Stimulated activated CD4-positive, alpha-beta T cell treated with anti-CD3 and anti-CD28 coated beads, Interleukin-15, amount 100 ng/mL, for 48 hours (primary cell): ENCODE data around the gene RPRML.

Experiments used
- DNase-seq, 2 donors: peaks; one replicate each; pipeline ENCODE4 v3.0.0-alpha.2; 2020; ENCODE audit warnings: low read depth in 2 of 2

Gene RPRML

DNA sequence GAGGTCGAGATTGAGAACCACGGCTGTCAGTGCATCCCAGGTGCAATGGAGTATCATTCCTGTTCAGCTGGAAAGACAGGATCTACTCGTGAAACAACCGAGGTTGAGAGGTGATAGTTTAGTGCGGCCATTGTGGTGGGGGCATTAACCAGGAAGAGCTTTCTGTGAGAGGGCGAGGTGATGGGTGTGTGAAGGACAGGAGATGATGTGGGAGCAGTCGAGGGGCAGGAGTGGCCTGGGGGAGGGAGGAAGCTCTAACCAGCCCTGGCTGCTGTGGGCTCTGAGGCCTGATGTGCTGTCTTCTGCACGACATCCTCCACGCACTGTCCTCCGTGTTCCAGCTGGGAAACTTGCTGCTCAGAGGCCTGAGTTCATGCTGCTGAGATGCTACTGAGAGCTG is 34.1 kb downstream of the RPRML start:
- no peak for DNase-seq

DNA sequence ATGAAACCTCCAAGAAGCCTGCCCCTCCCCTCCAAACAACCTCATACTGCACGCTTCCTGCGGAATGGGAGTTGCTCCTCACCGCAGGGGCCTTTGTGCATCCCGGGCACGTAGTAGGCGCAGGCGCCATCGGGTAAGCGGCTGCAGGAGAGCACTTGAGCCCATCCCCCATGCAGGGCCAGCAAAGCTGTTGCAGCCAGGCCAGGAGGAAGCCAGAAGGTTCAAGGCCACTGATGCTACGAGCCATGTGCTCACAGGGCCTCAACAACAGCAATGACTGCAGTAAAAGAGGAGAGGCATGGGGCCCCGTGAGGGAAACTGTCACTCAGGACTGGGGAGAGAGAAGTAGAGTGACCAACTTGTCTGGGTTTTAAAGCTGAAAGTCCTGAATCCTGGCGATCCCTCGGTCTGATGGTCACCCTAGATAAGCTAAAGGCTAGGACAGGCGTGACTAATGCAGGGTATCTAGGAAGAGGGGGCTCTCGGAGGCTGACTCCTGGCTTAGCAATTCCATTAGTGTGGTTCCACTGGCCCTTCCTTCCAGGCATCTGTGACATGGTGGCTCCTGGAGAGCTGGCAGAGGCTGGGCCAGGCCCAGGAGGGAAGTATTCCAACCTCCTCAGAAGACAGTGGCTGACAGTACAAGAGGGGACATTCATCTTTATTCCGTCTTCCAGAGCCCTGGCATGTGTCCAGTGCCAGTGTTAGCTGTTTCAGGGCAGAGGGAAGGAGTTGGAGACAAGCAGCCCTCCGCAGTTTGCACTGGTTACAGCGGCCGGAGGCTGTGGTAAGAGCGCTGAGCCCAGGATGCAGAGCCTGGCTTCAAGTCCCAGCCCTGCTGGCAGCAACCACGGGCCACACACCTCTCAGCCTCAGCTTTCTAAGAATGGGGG is 35.3 kb downstream of the RPRML start:
- no peak for DNase-seq

DNA sequence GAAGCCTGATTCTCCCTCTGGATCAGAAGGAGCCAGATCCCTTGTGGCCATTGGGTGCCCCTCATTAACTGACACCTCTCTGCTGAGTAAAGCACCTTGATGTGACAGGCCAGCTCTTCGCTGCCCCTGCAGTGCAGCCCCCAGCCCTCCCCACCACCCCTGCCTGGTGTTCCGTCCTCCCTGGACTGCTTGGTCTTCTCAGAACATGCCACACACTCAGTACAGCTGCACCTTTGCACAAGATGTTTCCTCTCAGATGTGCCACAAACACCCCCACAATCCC is 35.9 kb downstream of the RPRML start:
- DNase-seq: no peak

DNA sequence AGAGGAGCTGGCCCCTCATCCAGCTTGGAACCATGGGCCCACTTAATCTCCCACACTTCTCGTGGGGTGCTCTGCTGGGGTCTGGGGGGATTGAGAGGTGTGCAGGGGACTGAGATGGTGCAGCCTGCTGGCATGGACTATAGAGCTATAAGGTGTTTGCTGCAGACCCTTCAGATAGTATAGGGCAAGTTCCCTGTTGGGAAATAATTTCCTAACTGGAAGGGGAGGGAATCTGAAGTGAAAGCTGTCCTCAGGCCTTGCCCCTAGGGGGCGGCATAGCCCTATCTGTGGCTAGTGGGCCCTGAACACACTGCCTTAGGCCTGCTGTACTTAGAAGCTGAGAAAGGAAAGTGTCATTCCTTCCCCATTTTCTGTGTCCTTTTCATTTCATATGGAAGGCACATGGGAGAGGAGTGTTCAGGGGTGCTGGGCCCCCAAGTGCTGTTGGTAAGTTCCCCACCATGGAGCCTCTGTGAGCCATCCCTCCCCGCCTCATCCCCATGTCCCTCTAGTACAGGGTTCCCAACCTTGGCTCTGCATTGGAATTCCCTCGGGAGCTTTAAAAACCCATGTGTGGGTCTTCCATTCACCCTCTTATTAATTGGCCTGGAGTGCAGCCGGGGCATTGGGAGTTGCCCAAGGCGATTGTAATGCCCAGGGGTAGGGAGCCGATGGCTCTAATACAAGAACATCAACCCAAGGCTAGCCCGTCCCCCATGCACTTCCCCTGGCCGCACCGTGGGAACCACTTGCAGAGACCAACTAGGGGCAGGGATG is 36.4 kb downstream of the RPRML start:
- peak in 1 of 2 donors; percentile 29 for DNase-seq

DNA sequence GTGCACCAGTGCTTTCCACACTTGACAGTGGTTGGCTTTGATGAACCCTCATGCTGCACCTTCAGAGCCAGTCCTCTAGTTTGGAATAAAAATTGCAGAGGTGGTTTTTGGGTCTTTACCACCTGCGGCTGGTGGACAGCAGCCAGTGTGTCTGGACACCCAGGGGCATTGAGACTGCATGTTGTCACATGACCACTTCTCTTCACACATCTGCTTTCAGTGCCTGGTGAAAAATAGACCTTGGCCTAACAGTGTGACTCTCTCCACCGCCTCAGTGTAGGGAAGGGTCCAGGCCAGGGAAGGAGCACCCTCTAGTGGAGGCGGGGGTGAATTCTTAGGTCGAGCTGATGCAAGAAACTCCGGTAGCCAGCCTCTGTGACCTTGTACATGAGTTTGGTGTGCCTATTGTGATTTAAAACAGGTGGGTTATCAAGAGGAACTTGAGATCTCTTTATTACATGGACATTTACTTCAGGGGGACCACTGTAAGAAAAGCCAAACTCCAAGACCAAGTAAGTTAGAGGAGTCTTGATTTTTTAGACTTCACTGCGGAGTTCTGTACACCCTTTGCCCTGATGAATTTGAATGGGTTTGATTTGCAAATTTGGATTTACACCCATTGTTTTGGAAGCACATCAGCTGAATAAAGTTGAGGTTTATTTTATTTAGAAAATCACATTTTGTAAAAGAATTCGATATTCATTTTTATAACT is 38.2 kb downstream of the RPRML start:
- peak; percentile 59 to 66 for DNase-seq

DNA sequence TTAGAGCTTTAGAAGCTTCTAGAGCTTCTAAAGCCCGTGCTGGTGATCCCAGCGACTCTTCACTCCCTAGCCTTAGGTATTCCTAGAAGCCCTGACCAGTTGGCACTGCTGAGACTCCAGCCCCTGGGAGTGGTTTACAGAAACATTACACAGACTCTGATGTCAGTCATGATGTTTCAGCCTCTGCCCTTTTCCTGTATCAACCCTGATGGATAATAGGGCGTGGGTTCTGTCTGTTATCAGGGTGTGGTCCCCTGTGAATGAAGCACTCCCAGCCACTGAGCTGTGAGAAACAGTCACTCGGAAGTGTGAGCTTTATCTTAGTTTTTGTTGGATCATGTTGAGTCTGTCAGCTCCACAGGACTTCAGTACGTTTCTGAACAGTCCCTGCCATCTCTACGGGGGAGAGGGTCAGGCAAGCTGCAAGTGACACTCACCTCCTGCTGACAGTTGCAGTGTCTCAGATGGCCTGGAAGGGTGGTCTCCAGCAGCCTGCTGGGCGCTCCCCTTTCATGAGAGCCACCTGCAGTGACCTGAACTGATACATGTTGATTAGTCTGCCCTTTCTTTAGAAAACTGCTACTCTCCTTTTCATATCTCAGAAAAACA is 43.3 kb downstream of the RPRML start:
- DNase-seq: no peak

DNA sequence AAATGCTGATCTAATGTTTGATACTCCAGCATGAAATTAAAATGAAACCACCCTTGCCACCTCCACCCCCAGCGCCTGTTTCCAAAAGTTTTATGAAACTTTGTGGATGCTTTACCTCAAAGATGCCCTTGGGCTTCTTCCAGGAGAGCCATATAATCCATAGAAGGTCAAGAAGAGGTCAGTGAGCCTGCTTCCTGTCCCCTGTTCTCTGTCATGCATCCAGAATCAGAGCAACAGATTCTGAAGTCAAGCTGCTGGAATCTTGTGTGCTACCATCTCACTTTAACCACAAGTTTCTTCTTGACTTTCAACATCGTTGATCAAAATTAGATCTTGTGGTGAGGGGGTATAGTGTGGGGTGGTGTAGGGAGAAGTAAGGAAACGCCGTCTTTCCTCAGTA is 47.5 kb downstream of the RPRML start:
- no peak for DNase-seq

DNA sequence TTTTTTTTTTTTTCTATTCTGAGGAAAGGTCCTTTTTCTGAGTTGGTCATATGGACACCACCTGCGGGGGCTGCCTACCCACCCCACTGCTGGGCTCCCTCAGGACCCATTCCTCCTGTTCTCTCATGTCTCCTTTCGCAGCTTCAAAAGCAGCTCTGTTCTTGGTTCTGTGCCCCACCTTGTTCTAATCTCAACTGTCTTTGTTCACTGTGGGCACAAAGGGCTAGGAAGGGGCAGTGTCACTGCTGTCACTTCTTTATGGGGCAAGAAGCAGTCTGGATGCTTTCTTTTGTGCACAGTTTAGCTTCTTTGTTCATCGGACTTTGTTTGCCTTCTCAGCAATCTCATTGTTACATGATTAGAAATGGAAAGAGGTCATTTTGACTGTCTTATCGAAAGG is 49.0 kb downstream of the RPRML start:
- no peak for DNase-seq

DNA sequence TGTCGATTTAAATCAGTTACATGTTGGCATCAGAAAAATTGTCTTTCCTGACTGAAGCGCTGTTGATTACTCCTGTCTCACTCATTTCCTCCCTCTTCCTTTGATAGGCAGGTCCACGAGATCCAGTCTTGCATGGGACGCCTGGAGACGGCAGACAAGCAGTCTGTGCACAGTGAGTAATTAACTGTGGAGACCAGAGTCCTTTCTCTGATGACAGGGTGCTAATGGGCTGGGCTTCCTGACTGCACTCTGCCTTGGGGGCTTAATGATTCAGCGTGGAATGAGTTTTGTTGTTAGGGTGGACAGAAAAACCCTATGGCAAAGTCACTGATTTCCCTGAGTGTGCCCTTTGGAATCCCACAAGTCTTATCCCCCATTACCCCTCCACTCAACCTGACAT is 49.6 kb downstream of the RPRML start:
- no peak for DNase-seq

DNA sequence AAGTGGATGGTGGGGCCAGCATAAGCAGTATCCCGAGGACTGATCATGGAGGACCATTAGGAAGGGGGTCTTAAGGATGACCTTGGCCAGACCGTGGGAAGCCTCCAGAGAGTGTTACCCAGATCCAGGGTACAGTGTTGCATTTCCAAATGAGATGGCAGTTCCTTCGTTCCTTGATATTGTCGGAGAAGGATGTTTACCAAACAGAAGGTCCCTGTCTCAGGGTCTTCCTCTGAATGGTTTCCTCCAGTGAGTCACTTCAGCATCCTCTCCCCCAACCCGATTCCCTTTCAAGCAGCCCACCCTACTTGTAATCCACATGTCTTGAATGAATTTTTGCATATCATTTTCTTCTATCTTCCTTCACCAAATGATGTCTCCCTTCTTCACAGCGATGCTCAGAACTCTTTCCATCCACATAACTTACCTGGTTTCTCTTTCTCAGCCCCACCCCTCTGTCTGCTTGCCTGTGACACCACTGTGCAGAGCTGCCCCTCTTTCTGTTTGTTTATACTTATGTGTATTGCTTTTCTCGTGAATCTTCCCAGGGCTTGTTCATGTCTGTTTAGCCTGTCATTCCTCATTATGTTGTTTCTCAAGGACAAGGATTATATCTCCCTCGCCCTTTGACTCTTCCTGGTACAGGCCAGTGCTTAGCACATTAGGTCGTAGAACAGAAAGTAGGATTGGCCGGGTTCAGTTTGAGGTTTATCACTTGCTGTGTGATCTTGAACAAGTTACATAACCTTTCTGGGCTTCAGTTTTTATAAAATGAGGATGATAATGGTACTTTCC is 50.4 kb downstream of the RPRML start:
- DNase-seq: no peak
